Measurements from ENCODE around the gene FAM184A. TPM values are rescaled to one million over a fixed set of nuclear protein-coding genes. Genes with fewer than 3 reads are reported as not detected.
"Not testable (repeated sequence)": the region's sequence is repeated elsewhere in the genome, so short reads cannot be mapped to it uniquely, and the experiment has no call there.

Gene FAM184A
- total and polyA plus RNA-seq, 8 donors: 1.8 to 6.4 (median 3.0) TPM

DNA sequence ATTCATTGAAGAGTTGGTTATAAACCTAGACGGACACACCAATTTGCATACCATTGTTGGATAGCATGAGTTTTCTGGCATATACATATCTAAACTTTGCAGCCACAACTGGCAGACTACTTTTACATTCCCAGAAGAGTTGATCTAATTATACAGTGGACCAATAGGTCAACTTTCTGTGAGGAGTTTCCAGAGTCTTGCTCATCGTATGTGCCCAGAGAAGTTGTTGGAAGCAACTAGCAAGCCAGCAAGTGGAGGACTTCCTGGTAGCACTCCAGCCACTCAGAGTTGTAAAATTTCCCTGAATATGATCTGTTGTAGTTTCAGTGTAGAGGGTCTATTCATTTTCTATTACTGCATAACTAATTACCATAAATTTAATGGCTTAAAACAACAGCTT, 47.1 kb upstream of the FAM184A start:
- FAIRE-seq (no peak), ATAC-seq (no peak), DNase-seq (no peak)
- Histone ChIP-seq H3K4me3 (no peak overlapping the region), H3K27ac (no peak overlapping the region), H3K9me3 (no peaks in the 10 kb centered on the region), H3K36me3 (no peaks in the 10 kb centered on the region), H3K27me3 (no peaks in the 10 kb centered on the region), H3K4me1 (peaks cover 10 to 20% (median 14%) of the 10 kb centered on the region in 3 donors)
- WGBS, 2 donors: 69 to 70% methylated on average over 2 of the region's 2 CpGs
- intact Hi-C loops (cut with DNase I): no loop called here
- TF ChIP-seq, protein P1, sequence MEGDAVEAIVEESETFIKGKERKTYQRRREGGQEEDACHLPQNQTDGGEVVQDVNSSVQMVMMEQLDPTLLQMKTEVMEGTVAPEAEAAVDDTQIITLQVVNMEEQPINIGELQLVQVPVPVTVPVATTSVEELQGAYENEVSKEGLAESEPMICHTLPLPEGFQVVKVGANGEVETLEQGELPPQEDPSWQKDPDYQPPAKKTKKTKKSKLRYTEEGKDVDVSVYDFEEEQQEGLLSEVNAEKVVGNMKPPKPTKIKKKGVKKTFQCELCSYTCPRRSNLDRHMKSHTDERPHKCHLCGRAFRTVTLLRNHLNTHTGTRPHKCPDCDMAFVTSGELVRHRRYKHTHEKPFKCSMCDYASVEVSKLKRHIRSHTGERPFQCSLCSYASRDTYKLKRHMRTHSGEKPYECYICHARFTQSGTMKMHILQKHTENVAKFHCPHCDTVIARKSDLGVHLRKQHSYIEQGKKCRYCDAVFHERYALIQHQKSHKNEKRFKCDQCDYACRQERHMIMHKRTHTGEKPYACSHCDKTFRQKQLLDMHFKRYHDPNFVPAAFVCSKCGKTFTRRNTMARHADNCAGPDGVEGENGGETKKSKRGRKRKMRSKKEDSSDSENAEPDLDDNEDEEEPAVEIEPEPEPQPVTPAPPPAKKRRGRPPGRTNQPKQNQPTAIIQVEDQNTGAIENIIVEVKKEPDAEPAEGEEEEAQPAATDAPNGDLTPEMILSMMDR (IDR thresholded peaks at IDR 0.05): no peak

DNA sequence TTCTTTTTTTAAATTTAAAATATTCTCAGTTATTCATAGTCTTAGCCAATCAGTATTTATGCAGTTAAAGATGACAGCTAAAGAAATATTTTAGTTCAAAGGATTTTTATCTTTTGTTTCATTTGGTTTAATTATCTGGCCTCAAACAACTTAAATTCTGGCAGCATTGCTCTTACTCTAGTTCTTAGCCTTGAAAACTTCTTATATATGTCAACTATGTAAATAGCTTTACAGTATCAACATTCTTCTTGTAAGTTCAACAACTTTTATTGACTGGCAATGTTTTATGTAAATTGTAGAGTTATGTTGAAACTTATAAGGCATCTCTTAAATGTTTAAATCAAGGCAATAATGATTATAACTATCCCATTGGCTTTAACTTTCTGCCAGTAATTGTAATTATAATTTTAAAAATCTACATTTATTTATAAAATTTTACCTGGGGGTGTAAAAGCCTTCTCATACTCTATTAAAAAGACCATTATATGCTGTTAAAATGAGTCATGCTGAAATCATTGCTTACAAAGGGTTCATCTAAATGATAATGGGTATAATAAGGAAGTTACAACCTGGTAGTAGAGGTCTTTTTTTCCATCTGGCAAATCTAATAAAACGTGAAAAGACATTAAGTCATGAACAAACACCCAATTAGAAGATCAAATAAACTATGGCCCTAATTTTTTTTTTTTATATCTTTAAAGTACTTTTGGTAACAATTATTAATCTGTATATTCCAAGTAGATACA, 45.8 kb upstream of the FAM184A start:
- intact Hi-C loops (cut with DNase I): no loop called here
- ATAC-seq (peak in 1 of 4 donors; percentile 44), FAIRE-seq (no peak), DNase-seq (no peak)
- TF ChIP-seq, protein P1 (IDR thresholded peaks at IDR 0.05): no peak
- no peak overlapping the region for H3K27ac ChIP-seq
- H3K9me3 ChIP-seq: no peaks in the 10 kb centered on the region
- H3K36me3 ChIP-seq: no peaks in the 10 kb centered on the region
- peaks cover 2 to 10% (median 4%) of the 10 kb centered on the region in 3 donors for H3K4me1 ChIP-seq
- WGBS, 2 donors: 32 to 36% methylated on average over 1 of the region's 1 CpG
- no peak overlapping the region for H3K4me3 ChIP-seq
- H3K27me3 ChIP-seq: no peaks in the 10 kb centered on the region

DNA sequence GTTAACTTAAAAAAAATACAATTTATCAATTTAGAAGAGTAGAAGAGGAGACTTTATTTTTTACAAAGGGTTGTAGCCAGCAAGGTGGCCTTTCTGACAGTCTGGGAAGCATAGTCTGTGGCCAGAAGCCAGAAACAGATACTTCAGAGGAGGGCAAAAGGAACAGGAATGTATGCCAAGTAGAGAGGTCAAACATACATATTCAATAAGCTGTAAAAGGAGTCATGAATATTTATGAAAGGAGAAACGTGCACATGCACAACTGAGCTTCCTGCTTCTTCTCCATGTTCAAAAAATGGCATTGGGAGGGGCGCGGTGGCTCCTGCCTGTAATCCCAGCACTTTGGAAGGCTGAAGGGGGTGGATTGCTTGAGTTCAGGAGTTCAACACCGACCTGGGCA, 43.9 kb upstream of the FAM184A start:
- H3K36me3 ChIP-seq: no peaks in the 10 kb centered on the region
- FAIRE-seq (no peak), ATAC-seq (no peak), DNase-seq (no peak)
- no peak overlapping the region for H3K4me3 ChIP-seq
- no peak overlapping the region for H3K27ac ChIP-seq
- H3K4me1 ChIP-seq: peaks cover 0 to 6% (median 4%) of the 10 kb centered on the region in 3 donors
- H3K27me3 ChIP-seq: no peaks in the 10 kb centered on the region
- intact Hi-C loops (cut with DNase I): no loop called here
- TF ChIP-seq, protein P1 (IDR thresholded peaks at IDR 0.05): no peak
- no peaks in the 10 kb centered on the region for H3K9me3 ChIP-seq
- WGBS, 2 donors: 78 to 90% methylated on average over 4 of the region's 4 CpGs

DNA sequence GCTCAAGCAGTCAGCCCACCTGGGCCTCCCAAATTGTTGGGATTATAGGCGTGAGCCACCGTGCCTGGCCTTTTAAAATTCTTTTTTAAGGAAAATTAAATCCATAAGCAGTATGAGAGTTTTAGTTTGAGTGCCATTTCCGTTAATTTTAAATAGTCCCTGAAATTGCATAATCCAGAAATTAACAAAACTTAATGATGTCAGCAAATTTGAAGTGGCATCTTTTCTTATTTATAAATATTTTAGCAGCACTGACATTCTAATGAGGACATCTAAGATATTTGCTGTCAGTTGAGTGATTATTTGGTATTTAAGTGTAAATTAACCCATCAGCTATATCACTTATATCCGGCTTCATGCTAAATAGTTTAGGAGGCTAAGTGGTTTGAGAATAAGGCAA, 42.9 kb upstream of the FAM184A start:
- 93 to 98% methylated on average over 4 of the region's 4 CpGs for WGBS, 2 donors
- Histone ChIP-seq H3K36me3 (no peaks in the 10 kb centered on the region), H3K27me3 (no peaks in the 10 kb centered on the region), H3K27ac (no peak overlapping the region), H3K9me3 (no peaks in the 10 kb centered on the region), H3K4me1 (peaks cover 0 to 6% (median 4%) of the 10 kb centered on the region in 3 donors), H3K4me3 (no peak overlapping the region)
- no peak for ATAC-seq
- TF ChIP-seq, protein P1 (IDR thresholded peaks at IDR 0.05): no peak
- intact Hi-C loops (cut with DNase I): no loop called here
- no peak for FAIRE-seq
- no peak for DNase-seq

DNA sequence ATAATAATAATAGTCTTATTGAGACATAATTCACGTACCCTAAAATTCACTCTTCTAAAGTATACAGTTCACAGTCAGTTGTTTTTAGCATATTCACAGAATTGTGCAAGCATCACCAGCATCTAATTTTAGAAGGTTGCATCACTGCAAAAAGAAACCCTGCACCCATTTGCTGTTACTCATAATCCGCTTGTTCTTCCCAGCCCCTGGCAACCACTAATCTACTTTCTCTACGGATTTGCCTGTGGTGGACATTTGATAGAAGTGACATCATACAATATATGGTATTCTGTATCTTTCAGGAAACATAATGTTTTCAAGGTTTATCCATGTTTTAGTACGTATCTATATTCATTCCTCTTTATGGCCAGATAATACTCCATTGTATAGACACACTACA, 41.5 kb upstream of the FAM184A start:
- Histone ChIP-seq H3K27me3 (no peaks in the 10 kb centered on the region), H3K27ac (no peak overlapping the region), H3K4me1 (peaks cover 0 to 6% (median 4%) of the 10 kb centered on the region in 3 donors), H3K9me3 (no peaks in the 10 kb centered on the region), H3K4me3 (no peak overlapping the region), H3K36me3 (no peaks in the 10 kb centered on the region)
- ATAC-seq (peak in 2 of 4 donors; percentile 22 to 55), DNase-seq (no peak), FAIRE-seq (no peak)
- 73 to 84% methylated on average over 4 of the region's 4 CpGs for WGBS, 2 donors
- intact Hi-C loops (cut with DNase I): loop anchor here in 2 of 3 donors (10.0 kb wide), 1 partner anchor 155 kb away; no protein-coding TSS in a partner anchor
- TF ChIP-seq, protein P1 (IDR thresholded peaks at IDR 0.05): no peak

DNA sequence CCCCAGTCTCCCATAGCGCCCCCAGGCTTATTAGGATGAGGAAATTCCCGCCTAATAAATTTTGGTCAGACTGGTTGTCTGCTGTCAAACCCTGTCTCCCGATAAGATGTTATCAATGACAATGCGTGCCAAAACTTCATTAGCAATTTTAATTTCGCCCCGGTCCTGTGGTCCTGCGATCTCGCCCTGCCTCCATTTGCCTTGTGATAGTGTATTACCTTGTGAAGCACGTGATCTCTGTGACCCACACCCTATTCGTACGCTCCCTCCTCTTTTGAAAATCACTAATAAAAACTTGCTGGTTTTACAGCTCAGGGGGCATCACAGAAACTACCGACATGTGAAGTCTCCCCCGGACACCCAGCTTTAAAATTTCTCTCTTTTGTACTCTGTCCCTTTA, 40.6 kb upstream of the FAM184A start:
- not testable (repeated sequence) for H3K4me1 ChIP-seq, H3K36me3 ChIP-seq, H3K27ac ChIP-seq, H3K9me3 ChIP-seq, DNase-seq, H3K27me3 ChIP-seq, H3K4me3 ChIP-seq, ATAC-seq, FAIRE-seq
- 72 to 77% methylated on average over 13 of the region's 13 CpGs for WGBS, 2 donors
- intact Hi-C loops (cut with DNase I): loop anchor here in 2 of 3 donors (10.0 kb wide), 1 partner anchor 154 kb away; no protein-coding TSS in a partner anchor

Data from pancreas (tissue), 10 donors.